ENCODE results near the gene KLHL34.

GRCh38 chrX:21691512-21692018 is 33.4 kb upstream of the KLHL34 start:
- TF ChIP-seq, protein P1, sequence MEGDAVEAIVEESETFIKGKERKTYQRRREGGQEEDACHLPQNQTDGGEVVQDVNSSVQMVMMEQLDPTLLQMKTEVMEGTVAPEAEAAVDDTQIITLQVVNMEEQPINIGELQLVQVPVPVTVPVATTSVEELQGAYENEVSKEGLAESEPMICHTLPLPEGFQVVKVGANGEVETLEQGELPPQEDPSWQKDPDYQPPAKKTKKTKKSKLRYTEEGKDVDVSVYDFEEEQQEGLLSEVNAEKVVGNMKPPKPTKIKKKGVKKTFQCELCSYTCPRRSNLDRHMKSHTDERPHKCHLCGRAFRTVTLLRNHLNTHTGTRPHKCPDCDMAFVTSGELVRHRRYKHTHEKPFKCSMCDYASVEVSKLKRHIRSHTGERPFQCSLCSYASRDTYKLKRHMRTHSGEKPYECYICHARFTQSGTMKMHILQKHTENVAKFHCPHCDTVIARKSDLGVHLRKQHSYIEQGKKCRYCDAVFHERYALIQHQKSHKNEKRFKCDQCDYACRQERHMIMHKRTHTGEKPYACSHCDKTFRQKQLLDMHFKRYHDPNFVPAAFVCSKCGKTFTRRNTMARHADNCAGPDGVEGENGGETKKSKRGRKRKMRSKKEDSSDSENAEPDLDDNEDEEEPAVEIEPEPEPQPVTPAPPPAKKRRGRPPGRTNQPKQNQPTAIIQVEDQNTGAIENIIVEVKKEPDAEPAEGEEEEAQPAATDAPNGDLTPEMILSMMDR (IDR thresholded peaks at IDR 0.05; ENCODE audit: low read length) = no peak
- TF ChIP-seq EZH2phosphoT487 (IDR thresholded peaks at IDR 0.05; ENCODE audit: low read length) (no peak), EZH2 (optimal IDR thresholded peaks at IDR 0.05; ENCODE audit: low read depth, low read length) (no peak)

All from MM.1S (cell line).